DMS 273 (cell line): ENCODE data around the gene OR2W3.

Experiments used
- DNase-seq: peaks from one replicate; lab custom pipeline; 2025; ENCODE audit not compliant: unreplicated experiment; lab: John Stamatoyannopoulos, UW

The OR2W3 gene

GRCh38 chr1:247914941-247915662 is 19.7 kb downstream of the OR2W3 start:
- DNase-seq = no peak

- DNase-seq = no peak
Measured at GRCh38 chr1:247919952-247920351, 24.6 kb downstream of the OR2W3 start, which contains the start of gene OR2T8. Gene OR2T8 (plus strand): TSS chr1:247920252. CDS start chr1:247921018, 766 bp downstream.

- DNase-seq = no peak
Measured at GRCh38 chr1:247923941-247924340, 28.6 kb downstream of the OR2W3 start.

GRCh38 chr1:247924868-247925267 is 29.5 kb downstream of the OR2W3 start, which contains the start of gene OR2AJ1:
Gene OR2AJ1 (plus strand): TSS chr1:247924889. CDS start chr1:247933769, 8,880 bp downstream.
- DNase-seq = no peak

- no peak for DNase-seq
Measured at GRCh38 chr1:247933989-247934388, 38.6 kb downstream of the OR2W3 start.

- no peak for DNase-seq
Measured at GRCh38 chr1:247935781-247936180, 40.4 kb downstream of the OR2W3 start.

- no peak for DNase-seq
Measured at GRCh38 chr1:247936415-247936814, 41.0 kb downstream of the OR2W3 start.

GRCh38 chr1:247936965-247937734 is 41.8 kb downstream of the OR2W3 start:
- peak; percentile 89 for DNase-seq

- DNase-seq = no peak
Measured at GRCh38 chr1:247942624-247943023, 47.2 kb downstream of the OR2W3 start.
